Effector memory CD4-positive, alpha-beta T cell (primary cell): ENCODE results near the gene OR2D3.
"Not testable (repeated sequence)": the region's sequence is repeated elsewhere in the genome, so short reads cannot be mapped to it uniquely, and the experiment has no call there.

Experiments
- DNase-seq, 3 donors: peaks; one replicate each; pipeline ENCODE4 v3.0.0-alpha.2; 2020
- H3K27ac ChIP-seq: 2 replicates; pipeline ENCODE4 v1.7.0; 2013; ENCODE audit warnings: mild to moderate bottlenecking, low read length, moderate library complexity; ENCODE audit not compliant: insufficient read depth, poor library complexity, severe bottlenecking
- H3K27me3 ChIP-seq: replicated peaks from 2 replicates; pipeline ENCODE4 v1.7.0; 2013; ENCODE audit warnings: mild to moderate bottlenecking, low read length; ENCODE audit not compliant: insufficient read depth, control insufficient read depth, poor library complexity, severe bottlenecking
- H3K36me3 ChIP-seq: 2 replicates; pipeline ENCODE4 v1.7.0; 2013; ENCODE audit warnings: mild to moderate bottlenecking, low read length, moderate library complexity; ENCODE audit not compliant: control insufficient read depth, insufficient read depth
- H3K4me1 ChIP-seq: 2 replicates; pipeline ENCODE4 v1.7.0; 2013; ENCODE audit warnings: low read length, mild to moderate bottlenecking; ENCODE audit not compliant: control insufficient read depth, insufficient read depth, poor library complexity, severe bottlenecking
- H3K4me3 ChIP-seq: 2 replicates; pipeline ENCODE4 v1.7.0; 2013; ENCODE audit warnings: low read length, low read depth, mild to moderate bottlenecking; ENCODE audit not compliant: insufficient read depth, poor library complexity, severe bottlenecking
- H3K9me3 ChIP-seq: 2 replicates; pipeline ENCODE4 v1.7.0; 2013; ENCODE audit warnings: mild to moderate bottlenecking, low read length, moderate library complexity; ENCODE audit not compliant: control insufficient read depth
- total RNA-seq, 3 donors: gene quantifications; one replicate each; lab custom pipeline; 2026; lab: John Stamatoyannopoulos, UW

The OR2D3 gene
- total RNA-seq, result 0 reads per million in 3 donors

GRCh38 chr11:6920702-6921101, at the start of gene OR2D3:
Gene OR2D3, plus strand, starts transcription at chr11:6921002. Its CDS starts 0 bp downstream, at chr11:6921002.
- no peak for DNase-seq
- Histone ChIP-seq H3K9me3 (no peaks in the 10 kb centered on the region), H3K27me3 (no peaks in the 10 kb centered on the region), H3K27ac (no peak within 1 kb of the TSS), H3K4me3 (no peak within 1 kb of the TSS), H3K36me3 (no peaks in the 10 kb centered on the region), H3K4me1 (no peaks in the 10 kb centered on the region)

GRCh38 chr11:6871278-6871677, 49.5 kb upstream of the OR2D3 start:
- DNase-seq, result no peak
- no peaks in the 10 kb centered on the region for H3K36me3 ChIP-seq
- H3K4me1 ChIP-seq, result no peaks in the 10 kb centered on the region
- H3K4me3 ChIP-seq, result no peak overlapping the region
- no peak overlapping the region for H3K27ac ChIP-seq
- H3K9me3 ChIP-seq, result no peaks in the 10 kb centered on the region
- no peaks in the 10 kb centered on the region for H3K27me3 ChIP-seq

GRCh38 chr11:6875761-6876160, 45.0 kb upstream of the OR2D3 start:
- Histone ChIP-seq H3K27me3 (no peaks in the 10 kb centered on the region), H3K9me3 (no peaks in the 10 kb centered on the region), H3K27ac (no peak overlapping the region), H3K4me3 (no peak overlapping the region), H3K4me1 (no peaks in the 10 kb centered on the region), H3K36me3 (no peaks in the 10 kb centered on the region)
- no peak for DNase-seq

GRCh38 chr11:6876325-6876724, 44.5 kb upstream of the OR2D3 start, which contains the start of gene OR10A4:
Gene OR10A4, plus strand, starts transcription at chr11:6876625. Its CDS starts 23 bp downstream, at chr11:6876648.
- Histone ChIP-seq H3K36me3 (no peaks in the 10 kb centered on the region), H3K27me3 (no peaks in the 10 kb centered on the region), H3K4me3 (no peak within 1 kb of the TSS), H3K9me3 (no peaks in the 10 kb centered on the region), H3K4me1 (no peaks in the 10 kb centered on the region), H3K27ac (no peak within 1 kb of the TSS)
- no peak for DNase-seq

- Histone ChIP-seq H3K9me3 (no peaks in the 10 kb centered on the region), H3K27me3 (no peaks in the 10 kb centered on the region), H3K4me1 (no peaks in the 10 kb centered on the region), H3K4me3 (no peak overlapping the region), H3K36me3 (no peaks in the 10 kb centered on the region), H3K27ac (no peak overlapping the region)
- DNase-seq, result no peak
Measured at GRCh38 chr11:6876914-6877313, 43.9 kb upstream of the OR2D3 start.

- H3K27ac ChIP-seq, result no peak overlapping the region
- no peaks in the 10 kb centered on the region for H3K9me3 ChIP-seq
- H3K4me3 ChIP-seq, result no peak overlapping the region
- H3K27me3 ChIP-seq, result no peaks in the 10 kb centered on the region
- H3K4me1 ChIP-seq, result no peaks in the 10 kb centered on the region
- H3K36me3 ChIP-seq, result no peaks in the 10 kb centered on the region
- DNase-seq, result no peak
Measured at GRCh38 chr11:6882751-6883150, 38.1 kb upstream of the OR2D3 start.

GRCh38 chr11:6887711-6888110, 33.1 kb upstream of the OR2D3 start:
- not testable (repeated sequence) for H3K27me3 ChIP-seq, H3K36me3 ChIP-seq, H3K9me3 ChIP-seq, H3K27ac ChIP-seq, H3K4me1 ChIP-seq, H3K4me3 ChIP-seq, DNase-seq

- no peaks in the 10 kb centered on the region for H3K4me1 ChIP-seq
- H3K36me3 ChIP-seq, result no peaks in the 10 kb centered on the region
- H3K27ac ChIP-seq, result no peak overlapping the region
- DNase-seq, result no peak
- no peaks in the 10 kb centered on the region for H3K9me3 ChIP-seq
- no peaks in the 10 kb centered on the region for H3K27me3 ChIP-seq
- H3K4me3 ChIP-seq, result no peak overlapping the region
Measured at GRCh38 chr11:6888830-6889229, 32.0 kb upstream of the OR2D3 start.

GRCh38 chr11:6889835-6890234, 31.0 kb upstream of the OR2D3 start:
- Histone ChIP-seq H3K27me3 (no peaks in the 10 kb centered on the region), H3K27ac (no peak overlapping the region), H3K36me3 (no peaks in the 10 kb centered on the region), H3K4me3 (no peak overlapping the region), H3K4me1 (no peaks in the 10 kb centered on the region), H3K9me3 (no peaks in the 10 kb centered on the region)
- no peak for DNase-seq

GRCh38 chr11:6892400-6892799, 28.4 kb upstream of the OR2D3 start, which contains the start of gene OR2D2:
Gene OR2D2, minus strand, starts transcription at chr11:6892500. Its CDS starts 0 bp downstream, at chr11:6892500.
- DNase-seq, result no peak
- Histone ChIP-seq H3K27me3 (no peaks in the 10 kb centered on the region), H3K4me3 (no peak within 1 kb of the TSS), H3K4me1 (no peaks in the 10 kb centered on the region), H3K27ac (no peak within 1 kb of the TSS), H3K9me3 (no peaks in the 10 kb centered on the region), H3K36me3 (no peaks in the 10 kb centered on the region)
